GM20000 (cell line): ENCODE results near the gene MUC15.

Source experiments
- DNase-seq: peaks from one replicate; pipeline ENCODE4 v3.0.0; 2012; ENCODE audit warnings: low spot score
- CTCF ChIP-seq: IDR thresholded peaks from 2 replicates; pipeline ENCODE4 v1.5.1; 2012; ENCODE audit warnings: mild to moderate bottlenecking, control low read depth; ENCODE audit errors: extremely low read depth, missing control alignments

Gene MUC15

GRCh38 chr11:26571861-26572654, at the start of gene MUC15:
Gene MUC15 (minus strand): TSS chr11:26572263. CDS start chr11:26567094, 5,169 bp downstream.
- no peak for TF ChIP-seq CTCF
- no peak for DNase-seq

GRCh38 chr11:26621132-26621531, 49.1 kb upstream of the MUC15 start:
- no peak for TF ChIP-seq CTCF
- DNase-seq = no peak

GRCh38 chr11:26620282-26621045, 48.4 kb upstream of the MUC15 start:
- no peak for DNase-seq
- TF ChIP-seq CTCF = no peak

DNA sequence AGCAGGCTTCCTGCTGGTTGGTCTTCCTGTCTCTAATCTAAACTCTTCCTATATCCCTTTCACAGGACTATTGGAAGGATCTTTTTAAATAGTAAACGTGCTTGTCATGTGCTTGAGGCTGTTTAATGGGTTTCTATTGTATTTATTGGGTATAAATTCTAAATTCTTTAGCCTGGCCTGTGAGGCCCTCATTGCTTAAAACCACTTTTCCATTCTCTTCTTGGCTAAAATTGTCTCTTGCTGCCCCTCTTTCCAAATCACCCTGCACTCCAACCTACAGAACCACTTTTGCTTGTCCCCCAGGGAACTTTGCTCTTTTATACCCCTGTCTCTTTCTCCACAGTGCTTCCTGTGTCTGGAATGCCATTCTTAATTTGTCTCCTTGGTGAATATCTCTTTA, 46.4 kb upstream of the MUC15 start:
- no peak for TF ChIP-seq CTCF
- DNase-seq = no peak

DNA sequence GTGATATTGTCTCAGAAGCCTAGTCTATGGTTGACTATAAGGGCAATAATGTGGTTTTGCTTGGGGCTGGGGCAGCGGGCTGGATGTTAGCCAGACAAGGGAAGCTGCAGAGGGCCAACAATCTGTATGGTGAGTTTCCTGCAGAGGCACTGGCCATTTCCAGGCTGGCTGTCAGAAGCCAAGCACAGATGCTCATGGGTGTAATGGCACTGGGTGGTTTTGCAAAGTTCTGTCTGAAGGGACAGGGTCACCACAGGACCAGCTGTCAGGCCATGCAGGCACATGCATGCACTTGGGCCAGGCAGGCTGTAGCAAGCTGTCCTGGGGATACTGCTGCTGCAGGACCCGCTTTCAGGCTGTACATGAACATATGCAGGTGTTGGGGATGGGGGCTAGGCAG, 41.7 kb upstream of the MUC15 start:
- no peak for DNase-seq
- no peak for TF ChIP-seq CTCF

GRCh38 chr11:26608507-26609146, 36.6 kb upstream of the MUC15 start:
- TF ChIP-seq CTCF = no peak
- DNase-seq = no peak

GRCh38 chr11:26607725-26608506, 35.9 kb upstream of the MUC15 start:
- TF ChIP-seq CTCF = no peak

More at GRCh38 chr11:26607725-26608506, 35.9 kb upstream of the MUC15 start:
- no peak for DNase-seq
